Prostate gland (tissue), 2 donors: ENCODE results near the gene MIPOL1.

Source experiments
- CTCF ChIP-seq, 4 experiments: fragments of 200-600 bp in 2 of 4; fragments of 450-650 bp in 2 of 4; sonication (generic) in 2 of 4; IDR thresholded peaks; 1 replicate in 3 of 4; 2 replicates in 1 of 4; pipeline ENCODE4 v1.5.1; 2016 to 2019; ENCODE audit warnings: antibody characterized with exemption in 4 of 4, mild to moderate bottlenecking in 2 of 4, moderate library complexity in 2 of 4
- POLR2A ChIP-seq: fragments of 450-650 bp; IDR thresholded peaks from one replicate; pipeline ENCODE4 v1.6.1; 2016; ENCODE audit warnings: antibody characterized with exemption, mild to moderate bottlenecking

GRCh38 chr14:37153483-37153882 lies 44.3 kb upstream of the MIPOL1 start:
- no peak for TF ChIP-seq CTCF (IDR thresholded peaks at IDR 0.05)
- TF ChIP-seq POLR2A = no peak
